ENCODE measurements around the gene ASMTL. TPM values are rescaled to one million over a fixed set of nuclear protein-coding genes. Genes with fewer than 3 reads are reported as not detected.
A peak's percentile ranks its signal among the peaks of the same experiment; 100 is the strongest.
"Not testable (repeated sequence)": the region's sequence is repeated elsewhere in the genome, so short reads cannot be mapped to it uniquely, and the experiment has no call there.

The ASMTL gene
- polyA plus RNA-seq, 4 donors, result 24.8 to 46.4 (median 40.4) TPM

DNA sequence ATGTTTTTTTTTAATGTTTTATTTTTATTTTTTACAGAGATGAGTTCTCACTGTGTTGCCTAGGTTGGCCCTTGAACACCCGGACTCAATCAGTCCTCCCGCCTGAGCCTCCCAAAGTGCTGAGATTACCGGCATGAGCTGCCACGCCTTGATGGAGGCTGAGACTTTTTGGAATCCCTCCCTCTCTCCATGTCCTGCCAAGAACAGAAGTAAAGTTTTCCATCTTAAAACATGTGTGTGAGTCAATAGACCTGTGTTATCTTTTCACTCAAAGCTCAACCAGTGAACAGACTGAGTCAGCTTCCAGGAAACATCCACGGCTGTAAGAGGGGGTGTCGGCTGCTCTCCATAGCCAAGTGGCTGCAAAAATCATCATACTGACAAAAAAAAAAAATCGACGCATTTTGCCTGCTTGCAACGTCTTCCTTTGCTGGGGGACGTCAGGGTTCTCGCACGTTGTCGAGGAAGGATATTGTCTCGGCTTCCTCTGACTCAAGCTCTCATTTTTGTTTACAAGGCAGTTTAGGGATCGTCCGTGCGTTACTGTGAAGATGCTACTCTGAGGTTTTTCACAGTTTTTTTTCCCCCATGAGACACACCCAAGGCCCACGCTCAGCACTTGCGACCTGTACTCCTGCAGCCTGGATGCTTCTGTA is 10.0 kb upstream of the ASMTL start:
- DNase-seq (ENCODE audit: low read depth in 4 of 4, low spot score in 3 of 4), result no peak

DNA sequence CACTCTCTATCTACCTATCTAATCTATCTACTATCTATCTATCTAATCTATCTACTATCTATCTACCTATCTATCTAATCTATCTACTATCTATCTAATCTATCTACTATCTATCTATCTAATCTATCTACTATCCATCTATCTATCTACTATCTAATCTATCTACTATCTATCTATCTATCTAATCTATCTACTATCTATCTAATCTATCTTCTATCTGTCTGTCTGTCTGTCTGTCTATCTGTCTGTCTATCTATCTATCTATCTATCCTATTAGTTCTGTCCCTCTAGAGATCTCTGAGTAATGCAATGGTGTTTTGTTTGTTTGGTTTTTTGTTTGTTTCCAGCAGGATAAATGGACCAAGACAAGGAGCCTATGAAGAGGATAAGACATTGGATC is 9.4 kb upstream of the ASMTL start:
- no peak for DNase-seq (ENCODE audit: low read depth in 4 of 4, low spot score in 3 of 4)

DNA sequence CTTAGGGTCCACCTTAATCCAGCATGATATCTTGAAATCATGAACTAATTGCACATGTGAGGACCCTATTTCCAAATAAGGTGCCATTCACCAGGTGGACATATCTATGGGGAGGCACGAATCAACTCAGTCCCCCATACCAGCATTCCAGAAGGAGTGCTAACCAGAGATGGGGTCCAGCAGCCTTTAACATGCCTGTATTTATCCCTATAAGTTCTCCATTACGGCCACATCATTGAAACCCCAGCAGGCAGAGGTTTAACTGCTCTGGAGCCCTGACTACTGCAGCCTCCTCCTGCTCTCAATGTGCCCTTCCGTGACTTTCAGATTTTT is 3.2 kb upstream of the ASMTL start:
- DNase-seq (ENCODE audit: low read depth in 4 of 4, low spot score in 3 of 4), result no peak

DNA sequence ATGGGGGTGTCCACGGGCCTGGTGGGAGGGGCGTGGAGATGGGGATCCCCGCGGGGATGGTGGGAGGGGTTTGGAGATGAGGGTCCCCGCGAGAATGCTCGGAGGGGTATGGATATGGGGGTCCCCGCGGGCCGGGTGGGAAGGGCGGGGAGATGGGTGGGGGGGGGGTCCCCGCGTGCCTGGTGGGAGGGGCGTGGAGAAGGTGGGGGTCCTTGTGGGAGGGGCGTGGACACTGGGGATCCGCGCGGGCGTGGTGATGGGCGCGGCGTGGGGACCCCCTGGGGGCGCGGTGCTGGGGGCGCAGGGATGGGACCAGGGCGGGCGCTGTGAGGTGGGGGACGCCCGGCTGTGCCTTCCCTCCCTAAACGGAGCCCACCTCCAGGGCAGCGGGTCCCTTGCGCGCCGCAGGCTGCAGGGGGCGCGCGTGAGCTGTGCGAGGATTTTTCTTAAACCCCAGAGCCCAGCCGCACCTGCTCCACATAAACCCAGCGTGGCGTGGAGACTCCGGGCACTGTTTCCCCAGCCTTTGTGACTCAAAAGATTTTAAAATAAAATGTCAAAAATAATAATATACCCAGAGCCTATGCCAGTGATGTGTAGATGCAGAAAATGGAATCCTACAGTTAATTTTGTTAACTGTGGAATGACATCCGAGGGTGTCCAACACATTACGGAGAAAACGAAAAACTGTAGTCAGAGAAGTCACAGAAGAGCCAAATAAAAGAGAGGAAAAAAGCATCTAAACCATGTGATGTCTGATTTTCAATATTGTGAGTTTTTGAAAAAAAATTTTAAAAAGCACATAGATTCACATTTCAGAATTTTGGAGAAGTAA is 1.5 kb upstream of the ASMTL start:
- peak; percentile 48 to 75 (median 62) for DNase-seq (ENCODE audit: low read depth in 4 of 4, low spot score in 3 of 4)

DNA sequence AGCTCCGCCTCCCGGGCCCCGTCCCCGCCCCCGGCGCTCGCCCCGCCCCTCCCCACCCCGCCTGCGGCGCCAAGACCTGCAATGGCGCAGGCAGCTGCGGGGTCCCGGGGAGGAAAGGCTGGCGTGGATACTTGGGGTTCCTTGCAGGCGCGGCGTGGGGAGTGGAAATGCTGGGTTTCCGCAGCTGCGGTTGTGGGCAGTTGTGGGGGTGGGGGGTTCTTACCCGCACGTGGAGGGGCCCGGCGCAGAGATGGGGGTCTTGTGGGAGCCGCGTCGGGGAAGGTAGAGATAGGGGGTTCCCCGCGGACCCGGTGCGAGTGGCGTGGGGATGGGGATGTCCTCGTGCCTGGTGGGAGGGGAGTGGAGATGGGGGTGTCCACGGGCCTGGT is 680 bp upstream of the ASMTL start:
- peak in 1 of 4 donors; percentile 25 for DNase-seq (ENCODE audit: low read depth in 4 of 4, low spot score in 3 of 4)

DNA sequence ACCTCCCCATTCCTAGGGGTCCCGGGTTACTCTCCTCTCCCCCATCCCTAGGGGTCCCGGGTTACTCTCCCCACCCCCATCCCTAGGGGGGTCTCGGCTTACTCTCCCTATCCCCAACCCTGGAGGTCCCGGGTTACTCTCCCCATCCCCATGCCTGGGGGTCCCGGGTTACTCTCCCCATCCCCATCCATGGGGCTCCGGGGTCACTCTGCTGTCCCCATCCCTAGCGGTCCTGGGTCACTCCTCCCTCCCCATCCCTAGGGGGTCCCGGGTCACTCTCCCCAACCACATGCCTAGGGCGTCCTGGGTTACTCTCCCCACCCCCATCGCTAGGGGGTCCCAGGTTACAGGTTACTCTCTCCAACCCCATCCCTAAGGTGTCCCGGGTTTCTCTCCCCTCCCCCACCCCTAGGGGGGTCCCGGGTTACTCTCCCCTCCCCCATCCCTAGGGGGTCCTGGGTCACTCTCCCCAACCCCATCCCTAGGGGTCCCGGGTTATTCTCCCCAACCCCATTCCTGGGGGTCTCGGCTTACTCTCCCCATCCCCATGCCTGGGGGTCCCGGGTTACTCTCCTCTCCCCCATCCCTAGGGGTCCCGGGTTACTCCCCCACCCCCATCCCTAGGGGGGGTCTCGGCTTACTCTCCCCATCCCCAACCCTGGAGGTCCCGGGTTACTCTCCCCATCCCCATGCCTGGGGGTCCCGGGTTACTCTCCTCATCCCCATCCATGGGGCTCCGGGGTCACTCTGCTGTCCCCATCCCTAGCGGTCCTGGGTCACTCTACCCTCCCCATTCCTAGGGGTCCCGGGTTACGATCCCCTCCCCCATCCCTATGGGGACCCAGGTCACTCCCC is 821 bp downstream of the ASMTL start:
- DNase-seq (ENCODE audit: low read depth in 4 of 4, low spot score in 3 of 4), result no peak

DNA sequence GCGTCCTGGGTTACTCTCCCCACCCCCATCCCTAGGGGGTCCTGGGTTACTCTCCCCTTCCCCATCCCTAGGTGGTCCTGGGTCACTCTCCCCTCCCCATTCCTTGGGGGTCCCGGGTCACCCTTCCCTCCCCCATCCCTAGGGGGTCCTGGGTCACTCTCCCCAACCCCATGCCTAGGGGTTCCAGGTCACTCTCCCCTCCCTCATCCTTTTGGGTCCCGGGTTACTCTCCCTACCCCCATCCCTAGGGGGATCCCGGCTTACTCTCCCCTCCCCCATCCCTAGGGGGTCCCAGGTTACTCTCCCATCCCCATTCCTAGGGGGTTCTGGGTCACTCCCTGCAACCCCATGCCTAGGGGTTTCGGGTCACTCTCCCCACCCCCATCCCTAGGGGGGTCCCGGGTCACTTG is 1.5 kb downstream of the ASMTL start:
- no peak for DNase-seq (ENCODE audit: low read depth in 4 of 4, low spot score in 3 of 4)

DNA sequence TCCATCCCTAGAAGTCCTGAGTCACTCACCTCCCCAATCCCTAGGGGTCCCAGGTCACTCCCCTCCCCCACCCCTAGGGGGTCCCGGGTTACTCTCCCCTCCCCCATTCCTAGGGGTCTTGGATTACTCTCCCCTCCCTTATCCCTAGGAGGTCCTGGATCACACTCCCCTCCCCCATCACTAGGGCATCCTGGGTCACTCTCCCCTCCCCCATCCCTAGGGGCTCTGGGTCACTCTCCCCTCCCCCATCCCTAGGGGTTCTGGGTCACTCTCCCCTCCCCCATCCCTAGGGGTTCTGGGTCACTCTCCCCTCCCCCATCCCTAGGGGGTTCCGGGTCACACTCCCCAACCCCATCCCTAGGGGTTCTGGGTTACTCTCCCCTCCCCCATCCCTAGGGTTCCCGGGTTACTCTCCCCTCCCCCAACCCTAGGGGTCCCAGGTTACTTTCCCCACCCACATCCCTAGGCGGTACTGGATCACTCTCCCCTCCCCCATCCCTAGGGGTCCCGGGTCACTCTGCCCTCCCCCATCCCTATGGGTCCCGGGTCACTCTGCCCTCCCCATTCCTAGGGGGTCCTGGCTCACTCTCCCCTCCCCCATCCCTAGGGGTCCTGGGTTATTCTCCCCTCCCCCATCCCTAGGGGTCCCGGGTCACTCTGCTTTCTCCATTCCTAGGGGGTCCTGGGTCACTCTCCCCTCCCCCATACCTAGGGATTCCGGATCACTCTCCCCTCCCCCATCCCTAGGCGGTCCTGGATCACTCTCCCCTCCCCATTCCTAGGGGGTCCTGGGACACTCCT is 2.1 kb downstream of the ASMTL start:
- no peak for DNase-seq (ENCODE audit: low read depth in 4 of 4, low spot score in 3 of 4)

DNA sequence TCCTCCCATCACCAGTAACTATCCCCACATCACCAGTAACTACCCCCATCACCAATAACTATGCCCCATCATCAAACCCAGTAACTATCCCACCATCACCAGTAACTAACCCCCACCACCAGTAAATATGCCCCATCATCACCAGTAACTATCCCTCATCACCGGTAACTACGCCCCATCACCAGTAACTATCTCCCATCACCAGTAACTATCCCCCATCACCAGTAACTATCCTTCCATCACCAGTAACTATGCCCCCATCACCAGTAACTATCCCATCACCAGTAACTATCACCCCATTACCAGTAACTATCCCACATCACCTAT is 2.9 kb downstream of the ASMTL start:
- DNase-seq (ENCODE audit: low read depth in 4 of 4, low spot score in 3 of 4), result no peak

DNA sequence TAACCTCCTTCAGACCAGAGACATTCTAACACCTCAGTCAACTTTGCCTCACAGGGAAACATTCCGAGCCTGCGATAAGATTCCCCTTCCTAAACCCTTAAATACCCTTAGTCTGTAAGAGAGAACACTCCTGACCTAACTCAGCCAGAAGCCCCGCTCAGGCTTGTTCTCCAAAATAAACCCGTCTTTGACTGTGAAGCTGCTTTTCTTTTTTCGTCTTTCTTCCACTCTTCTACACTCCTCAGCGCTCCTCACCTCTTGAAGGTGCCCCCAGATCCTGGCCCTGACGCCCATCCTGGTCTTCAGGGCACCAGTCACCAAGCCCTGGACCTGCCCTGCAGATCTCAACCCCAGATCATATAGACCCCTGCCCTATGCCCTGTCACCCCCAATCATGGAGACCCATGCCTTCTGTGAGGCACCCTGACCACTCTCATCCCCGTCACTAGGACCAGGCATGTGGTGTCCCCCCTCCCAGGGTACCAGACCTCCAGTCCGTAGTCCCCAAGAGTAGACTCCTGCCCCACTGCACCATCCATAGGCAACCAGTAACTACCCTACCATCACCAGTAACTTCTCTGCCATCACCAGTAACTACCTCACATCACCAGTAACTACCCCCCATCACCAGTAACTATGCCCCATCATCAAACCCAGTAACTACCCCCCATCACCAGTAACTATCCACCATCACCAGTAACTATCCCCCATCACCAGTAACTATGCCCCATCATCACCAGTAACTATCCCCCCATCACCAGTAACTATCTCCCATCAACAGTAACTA is 3.5 kb downstream of the ASMTL start:
- no peak for DNase-seq (ENCODE audit: low read depth in 4 of 4, low spot score in 3 of 4)

DNA sequence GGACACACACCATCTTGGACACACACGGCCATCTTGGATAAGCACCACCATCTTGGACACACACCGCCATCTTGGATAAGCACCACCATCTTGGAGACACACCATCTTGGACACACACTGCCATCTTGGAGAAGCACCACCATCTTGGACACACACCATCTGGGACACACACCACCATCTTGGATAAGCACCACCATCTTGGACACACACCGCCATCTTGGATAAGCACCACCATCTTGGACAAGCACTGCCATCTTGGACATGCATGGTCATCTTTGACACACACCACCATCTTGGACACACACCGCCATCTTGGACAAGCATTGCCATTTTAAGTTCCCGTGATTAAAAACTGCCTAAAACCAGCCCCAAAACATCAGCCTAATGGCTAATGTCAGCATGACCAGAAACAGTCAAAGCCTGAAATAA is 4.1 kb downstream of the ASMTL start:
- DNase-seq (ENCODE audit: low read depth in 4 of 4, low spot score in 3 of 4), result not testable (repeated sequence)

DNA sequence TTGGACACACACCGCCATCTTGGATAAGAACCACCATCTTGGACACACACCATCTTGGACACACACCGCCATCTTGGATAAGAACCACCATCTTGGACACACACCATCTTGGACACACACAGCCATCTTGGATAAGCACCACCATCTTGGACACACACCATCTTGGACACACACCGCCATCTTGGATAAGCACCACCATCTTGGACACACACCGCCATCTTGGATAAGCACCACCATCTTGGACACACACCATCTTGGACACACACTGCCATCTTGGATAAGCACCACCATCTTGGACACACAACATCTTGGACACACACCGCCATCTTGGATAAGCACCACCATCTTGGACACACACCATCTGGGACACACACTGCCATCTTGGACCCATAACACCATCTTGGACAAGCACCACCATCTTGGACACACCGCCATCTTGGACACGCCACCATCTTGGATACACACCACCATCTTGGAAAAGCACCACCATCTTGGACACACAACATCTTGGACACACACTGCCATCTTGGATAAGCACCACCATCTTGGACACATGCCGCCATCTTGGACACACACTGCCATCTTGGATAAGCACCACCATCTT is 4.6 kb downstream of the ASMTL start:
- DNase-seq (ENCODE audit: low read depth in 4 of 4, low spot score in 3 of 4), result not testable (repeated sequence)

DNA sequence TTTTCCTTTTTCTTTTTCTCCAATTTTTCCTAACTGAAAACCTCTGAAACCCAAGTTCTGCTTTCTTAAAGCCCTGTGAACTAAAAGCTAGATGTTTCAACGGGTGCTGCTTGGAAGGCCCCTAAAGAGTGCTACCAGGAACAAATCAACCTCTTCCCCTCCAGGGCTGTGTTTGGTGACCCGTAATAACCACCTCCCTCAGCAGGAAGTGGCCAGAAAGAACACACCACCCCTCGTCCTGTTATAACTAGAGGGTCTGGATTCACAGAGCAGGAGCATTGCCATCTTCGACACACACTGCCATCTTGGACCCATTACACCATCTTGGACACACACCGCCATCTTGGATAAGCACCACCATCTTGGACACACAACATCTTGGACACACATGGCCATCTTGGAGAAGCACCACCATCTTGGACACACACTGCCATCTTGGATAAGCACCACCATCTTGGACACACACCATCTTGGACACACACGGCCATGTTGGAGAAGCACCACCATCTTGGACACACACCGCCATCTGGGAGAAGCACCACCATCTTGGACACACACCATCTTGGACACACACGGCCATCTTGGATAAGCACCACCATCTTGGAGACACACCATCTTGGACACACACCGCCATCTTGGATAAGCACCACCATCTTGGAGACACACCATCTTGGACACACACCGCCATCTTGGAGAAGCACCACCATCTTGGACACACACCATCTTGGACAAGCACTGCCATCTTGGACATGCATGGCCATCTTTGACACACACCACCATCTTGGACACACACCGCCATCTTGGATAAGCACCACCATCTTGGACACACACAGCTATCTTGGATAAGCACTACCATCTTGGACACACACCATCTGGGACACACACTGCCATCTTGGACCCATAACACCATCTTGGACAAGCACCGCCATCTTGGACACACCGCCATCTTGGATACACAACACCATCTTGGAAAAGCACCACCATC is 5.4 kb downstream of the ASMTL start:
- DNase-seq (ENCODE audit: low read depth in 4 of 4, low spot score in 3 of 4), result not testable (repeated sequence)

DNA sequence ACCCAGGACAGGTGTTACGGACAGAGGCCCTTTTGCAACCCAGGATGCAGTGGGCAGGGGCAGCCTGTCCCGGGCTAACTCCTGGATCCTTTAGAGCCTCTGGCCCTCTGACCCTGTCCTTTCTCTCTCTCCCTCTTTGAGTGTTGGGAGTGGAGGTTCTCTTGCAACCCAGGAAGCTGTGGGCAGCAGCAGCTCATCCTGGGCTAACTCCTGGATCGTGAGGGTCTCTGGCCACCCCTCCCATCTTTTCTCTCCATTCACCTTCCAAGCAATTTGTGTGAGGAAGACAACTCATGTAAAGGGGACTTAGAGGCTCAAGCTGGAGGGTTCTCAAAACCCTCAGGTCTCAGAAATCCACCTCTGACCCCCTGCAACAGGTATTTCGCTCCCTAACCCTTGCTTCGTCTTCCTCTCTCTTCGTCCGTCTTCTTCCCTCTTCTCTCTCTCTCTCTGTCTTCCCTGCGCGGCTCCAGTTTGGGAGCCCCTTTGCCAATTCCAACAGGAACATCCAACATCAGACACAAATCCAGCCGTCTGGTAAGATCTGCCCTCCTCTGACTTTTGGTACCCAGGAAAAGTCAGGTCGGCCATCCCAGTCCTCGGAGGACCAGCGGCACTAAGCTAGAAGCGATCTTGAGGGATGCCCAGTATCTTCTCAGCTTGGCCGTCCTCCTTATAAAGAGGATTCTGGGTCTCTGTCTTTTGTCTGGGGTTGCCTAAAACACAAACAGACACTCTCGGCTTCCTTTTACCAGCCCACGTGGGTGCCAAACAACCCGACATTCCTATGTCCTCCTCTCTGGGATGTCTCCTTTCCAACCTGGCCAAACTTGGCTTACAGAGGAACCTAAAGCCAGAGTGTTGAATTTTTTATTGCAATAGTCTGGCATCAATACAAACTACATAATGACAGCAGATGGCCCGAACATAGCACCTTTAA is 7.9 kb downstream of the ASMTL start:
- DNase-seq (ENCODE audit: low read depth in 4 of 4, low spot score in 3 of 4), result no peak

DNA sequence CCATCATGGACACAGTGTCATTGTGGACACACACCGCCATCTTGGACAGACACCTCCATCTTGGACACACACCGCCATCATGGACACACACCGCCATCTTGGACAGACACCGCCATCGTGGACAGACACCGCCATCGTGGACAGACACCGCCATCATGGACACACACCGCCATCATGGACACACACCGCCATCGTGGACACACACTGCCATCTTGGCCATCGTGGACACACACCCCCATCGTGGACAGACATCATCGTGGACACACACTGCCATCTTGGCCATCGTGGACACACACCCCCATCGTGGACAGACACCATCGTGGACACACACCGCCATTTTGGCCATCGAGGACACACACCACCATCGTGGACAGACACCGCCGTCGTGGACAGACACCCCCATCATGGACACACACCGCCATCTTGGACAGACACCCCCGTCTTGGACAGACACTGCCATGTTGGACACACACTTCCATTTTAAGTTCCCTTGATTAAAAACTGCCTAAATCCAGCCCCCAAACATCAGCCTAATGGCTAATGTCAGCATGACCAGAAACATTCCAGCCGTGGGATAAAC is 9.1 kb downstream of the ASMTL start:
- no peak for DNase-seq (ENCODE audit: low read depth in 4 of 4, low spot score in 3 of 4)

DNA sequence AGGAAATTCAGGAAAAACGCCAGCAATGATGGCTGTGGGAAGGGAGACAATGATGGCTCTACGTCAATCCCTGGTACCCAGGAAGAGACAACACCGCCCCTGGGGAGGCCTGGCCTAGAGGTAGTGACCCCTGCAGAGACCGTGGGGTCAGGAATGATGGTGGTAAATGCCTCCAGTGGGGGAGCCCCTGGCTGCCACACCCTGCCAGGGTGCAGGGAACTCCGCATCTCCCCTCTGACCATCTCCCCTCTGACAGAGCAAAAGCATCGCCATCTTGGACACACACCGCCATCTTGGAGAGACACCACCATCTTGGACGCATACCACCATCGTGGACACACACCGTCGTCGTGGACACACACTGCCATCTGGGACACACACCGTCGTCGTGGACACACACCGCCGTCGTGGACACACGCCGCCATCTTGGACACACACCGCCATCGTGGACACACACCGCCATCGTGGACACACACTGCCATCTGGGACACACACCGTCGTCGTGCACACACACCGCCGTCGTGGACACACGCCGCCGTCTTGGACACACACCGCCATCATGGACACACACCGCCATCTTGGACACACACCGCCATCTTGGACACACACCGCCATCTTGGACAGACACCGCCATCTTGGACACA is 9.9 kb downstream of the ASMTL start:
- DNase-seq (ENCODE audit: low read depth in 4 of 4, low spot score in 3 of 4), result no peak
